ENCODE results near the gene OGDH.

DNA sequence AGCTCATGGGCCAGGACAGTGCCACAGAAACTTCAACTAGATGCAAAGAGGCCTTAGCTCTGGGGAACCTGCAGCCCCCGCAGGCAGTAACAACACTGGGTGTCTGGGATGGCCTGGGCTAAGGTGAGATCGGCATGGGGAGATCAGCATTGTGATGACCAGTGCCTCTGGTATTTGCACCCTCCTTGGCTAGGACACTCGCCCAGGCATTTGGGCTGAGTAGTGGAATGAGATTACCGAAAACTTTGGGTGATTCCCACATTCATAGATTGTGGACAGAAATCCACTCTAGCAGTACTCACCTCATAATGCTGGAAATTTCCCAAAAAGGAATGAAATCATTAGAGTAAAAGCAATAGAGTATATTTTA is 71.7 kb downstream of the OGDH start:
- TF ChIP-seq, protein P1, sequence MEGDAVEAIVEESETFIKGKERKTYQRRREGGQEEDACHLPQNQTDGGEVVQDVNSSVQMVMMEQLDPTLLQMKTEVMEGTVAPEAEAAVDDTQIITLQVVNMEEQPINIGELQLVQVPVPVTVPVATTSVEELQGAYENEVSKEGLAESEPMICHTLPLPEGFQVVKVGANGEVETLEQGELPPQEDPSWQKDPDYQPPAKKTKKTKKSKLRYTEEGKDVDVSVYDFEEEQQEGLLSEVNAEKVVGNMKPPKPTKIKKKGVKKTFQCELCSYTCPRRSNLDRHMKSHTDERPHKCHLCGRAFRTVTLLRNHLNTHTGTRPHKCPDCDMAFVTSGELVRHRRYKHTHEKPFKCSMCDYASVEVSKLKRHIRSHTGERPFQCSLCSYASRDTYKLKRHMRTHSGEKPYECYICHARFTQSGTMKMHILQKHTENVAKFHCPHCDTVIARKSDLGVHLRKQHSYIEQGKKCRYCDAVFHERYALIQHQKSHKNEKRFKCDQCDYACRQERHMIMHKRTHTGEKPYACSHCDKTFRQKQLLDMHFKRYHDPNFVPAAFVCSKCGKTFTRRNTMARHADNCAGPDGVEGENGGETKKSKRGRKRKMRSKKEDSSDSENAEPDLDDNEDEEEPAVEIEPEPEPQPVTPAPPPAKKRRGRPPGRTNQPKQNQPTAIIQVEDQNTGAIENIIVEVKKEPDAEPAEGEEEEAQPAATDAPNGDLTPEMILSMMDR (IDR thresholded peaks at IDR 0.05): no peak
- TF ChIP-seq POLR2A (IDR thresholded peaks at IDR 0.05): no peak
